Uterus (tissue), 4 donors: Measurements from ENCODE around the gene MRTFB. TPM values are rescaled to one million over a fixed set of nuclear protein-coding genes. Genes with fewer than 3 reads are reported as not detected.

ENCODE experiments used
- DNase-seq, 2 donors: peaks; one replicate each; pipeline ENCODE4 v3.0.0-alpha.2; 2019 to 2020
- H3K27ac ChIP-seq, 2 donors: fragments of 200-600 bp; sonication (generic); 1 replicate in 1 of 2; 2 replicates in 1 of 2; pipeline ENCODE4 v1.5.1; 2016 to 2018
- H3K27me3 ChIP-seq, 2 donors: fragments of 200-600 bp; sonication (generic); one replicate each; pipeline ENCODE4 v1.5.1; 2018 to 2019; ENCODE audit warnings: control low read depth in 1 of 2
- H3K36me3 ChIP-seq, 2 donors: fragments of 200-600 bp; sonication (generic); one replicate each; pipeline ENCODE4 v1.5.1; 2019; ENCODE audit warnings: control low read depth in 1 of 2
- H3K4me1 ChIP-seq, 2 donors: fragments of 200-600 bp; sonication (generic); one replicate each; pipeline ENCODE4 v1.5.1; 2018 to 2019; ENCODE audit warnings: control low read depth in 1 of 2
- H3K4me3 ChIP-seq, 2 donors: fragments of 200-600 bp; sonication (generic); 1 replicate in 1 of 2; 2 replicates in 1 of 2; pipeline ENCODE4 v1.5.1; 2018 to 2019; ENCODE audit warnings: mild to moderate bottlenecking in 1 of 2
- H3K9me3 ChIP-seq, 2 donors: fragments of 200-600 bp; sonication (generic); one replicate each; pipeline ENCODE4 v1.5.1; 2019; ENCODE audit warnings: control low read depth in 1 of 2
- CTCF ChIP-seq, 4 experiments: fragments of 200-600 bp in 2 of 4; fragments of 450-650 bp in 2 of 4; sonication (generic) in 2 of 4; IDR thresholded peaks; one replicate each; pipeline ENCODE4 v1.5.1; 2016 to 2019; ENCODE audit warnings: antibody characterized with exemption in 4 of 4, mild to moderate bottlenecking in 2 of 4, moderate library complexity in 1 of 4
- POLR2A ChIP-seq, 2 donors: fragments of 450-650 bp; IDR thresholded peaks; one replicate each; pipeline ENCODE4 v1.6.1; 2016; ENCODE audit warnings: antibody characterized with exemption in 2 of 2, mild to moderate bottlenecking in 1 of 2, moderate library complexity in 1 of 2
- intact Hi-C: fragments of 100-400 bp; cut with DNase I; formaldehyde crosslinking; loops from one replicate; pipeline ENCODE4 v1.15.1; 2023; ENCODE audit warnings: low total_unique reads
- total RNA-seq, 4 donors: library from RNA; depleted of rRNA in 3 of 4; stranded (reverse); fragments of >200 nt in 3 of 4; gene quantifications; one replicate each; pipeline versions ENCODE4 v1.1.0 to v1.2.4, GENCODE V29; 2014 to 2023
- donor health status: DM: yes; HTN: yes; CAD: no.

Gene MRTFB
- total RNA-seq, 4 donors from 2014 or later: 49.8 to 178 (median 75.1) TPM

- peak in 1 of 2 donors; percentile 29 for DNase-seq
- Histone ChIP-seq H3K4me1 (no peaks in the 10 kb centered on the region), H3K36me3 (no peaks in the 10 kb centered on the region), H3K27ac (peak overlapping the region; percentile 47 to 48), H3K27me3 (no peaks in the 10 kb centered on the region), H3K9me3 (no peaks in the 10 kb centered on the region), H3K4me3 (no peak overlapping the region)
- TF ChIP-seq CTCF (IDR thresholded peaks at IDR 0.05) (no peak), POLR2A (IDR thresholded peaks at IDR 0.05) (no peak)
- intact Hi-C loops: loop anchor here (10.0 kb wide), 1 partner anchor 57 kb away; no protein-coding TSS in a partner anchor
These were observed 236.6 kb downstream of the MRTFB start for GRCh38 chr16:14307527-14308367.

GRCh38 chr16:14308368-14308723, 237.2 kb downstream of the MRTFB start:
- TF ChIP-seq CTCF (IDR thresholded peaks at IDR 0.05) (no peak), POLR2A (IDR thresholded peaks at IDR 0.05) (no peak)
- DNase-seq: no peak
- Histone ChIP-seq H3K36me3 (no peaks in the 10 kb centered on the region), H3K27me3 (no peaks in the 10 kb centered on the region), H3K4me1 (no peaks in the 10 kb centered on the region), H3K9me3 (no peaks in the 10 kb centered on the region), H3K27ac (peak overlapping the region in 1 of 2 donors; percentile 47), H3K4me3 (no peak overlapping the region)
- intact Hi-C loops: loop anchor here (10.0 kb wide), 1 partner anchor 56 kb away; no protein-coding TSS in a partner anchor

- H3K36me3 ChIP-seq: no peaks in the 10 kb centered on the region
- peak overlapping the region in 1 of 2 donors; percentile 28 for H3K27ac ChIP-seq
- no peaks in the 10 kb centered on the region for H3K27me3 ChIP-seq
- TF ChIP-seq CTCF (IDR thresholded peaks at IDR 0.05): no peak
- TF ChIP-seq POLR2A (IDR thresholded peaks at IDR 0.05): no peak
- H3K4me1 ChIP-seq: no peaks in the 10 kb centered on the region
- no peak overlapping the region for H3K4me3 ChIP-seq
- H3K9me3 ChIP-seq: no peaks in the 10 kb centered on the region
- intact Hi-C loops: loop anchor here (10.0 kb wide), 1 partner anchor 56 kb away; no protein-coding TSS in a partner anchor
- no peak for DNase-seq
These were observed 238.1 kb downstream of the MRTFB start for GRCh38 chr16:14309001-14309886.

- H3K4me1 ChIP-seq: no peaks in the 10 kb centered on the region
These were observed 238.8 kb downstream of the MRTFB start for GRCh38 chr16:14309906-14310305.

More at GRCh38 chr16:14309906-14310305, 238.8 kb downstream of the MRTFB start:
- Histone ChIP-seq H3K27me3 (no peaks in the 10 kb centered on the region), H3K9me3 (no peaks in the 10 kb centered on the region), H3K36me3 (no peaks in the 10 kb centered on the region), H3K4me3 (no peak overlapping the region), H3K27ac (peak overlapping the region in 1 of 2 donors; percentile 28)
- intact Hi-C loops: loop anchor here (10.0 kb wide), 1 partner anchor 55 kb away; no protein-coding TSS in a partner anchor
- no peak for TF ChIP-seq POLR2A (IDR thresholded peaks at IDR 0.05)
- no peak for TF ChIP-seq CTCF (IDR thresholded peaks at IDR 0.05)
- no peak for DNase-seq
